Stimulated activated CD8-positive, alpha-beta memory T cell treated with anti-CD3 and anti-CD28 coated beads, Interleukin-15, amount 100 ng/mL, for 48 hours (primary cell): ENCODE measurements around the gene PLEKHA5.
"Not testable (repeated sequence)": the region's sequence is repeated elsewhere in the genome, so short reads cannot be mapped to it uniquely, and the experiment has no call there.

Experiments used
- DNase-seq, 2 donors: peaks; one replicate each; pipeline ENCODE4 v3.0.0-alpha.2; 2020; ENCODE audit warnings: low read depth in 2 of 2

The PLEKHA5 gene

GRCh38 chr12:19166956-19167355 lies 37.4 kb downstream of the PLEKHA5 start:
- DNase-seq, result no peak

- DNase-seq, result no peak
Measured at GRCh38 chr12:19167708-19168107, 38.2 kb downstream of the PLEKHA5 start.

- DNase-seq, result no peak
Measured at GRCh38 chr12:19168644-19169043, 39.1 kb downstream of the PLEKHA5 start.

GRCh38 chr12:19169222-19169621 lies 39.7 kb downstream of the PLEKHA5 start:
- DNase-seq, result no peak

- DNase-seq, result not testable (repeated sequence)
Measured at GRCh38 chr12:19170286-19170685, 40.8 kb downstream of the PLEKHA5 start.

GRCh38 chr12:19171731-19172130 lies 42.2 kb downstream of the PLEKHA5 start:
- no peak for DNase-seq

- DNase-seq, result no peak
Measured at GRCh38 chr12:19177754-19178153, 48.2 kb downstream of the PLEKHA5 start.

GRCh38 chr12:19179986-19180385 lies 50.5 kb downstream of the PLEKHA5 start:
- DNase-seq, result no peak

- no peak for DNase-seq
Measured at GRCh38 chr12:19181666-19182426, 52.3 kb downstream of the PLEKHA5 start.

GRCh38 chr12:19183121-19183838 lies 53.7 kb downstream of the PLEKHA5 start:
- DNase-seq, result no peak

- DNase-seq, result no peak
Measured at GRCh38 chr12:19185262-19185929, 55.9 kb downstream of the PLEKHA5 start.

- DNase-seq, result no peak
Measured at GRCh38 chr12:19186722-19187661, 57.5 kb downstream of the PLEKHA5 start.

GRCh38 chr12:19189522-19189921 lies 60.0 kb downstream of the PLEKHA5 start:
- DNase-seq, result no peak

GRCh38 chr12:19190292-19191031 lies 60.9 kb downstream of the PLEKHA5 start:
- no peak for DNase-seq

- no peak for DNase-seq
Measured at GRCh38 chr12:19191089-19191488, 61.6 kb downstream of the PLEKHA5 start.

GRCh38 chr12:19191563-19191962 lies 62.0 kb downstream of the PLEKHA5 start:
- DNase-seq, result no peak

GRCh38 chr12:19192710-19193109 lies 63.2 kb downstream of the PLEKHA5 start:
- no peak for DNase-seq

GRCh38 chr12:19194963-19195362 lies 65.4 kb downstream of the PLEKHA5 start:
- DNase-seq, result no peak

- no peak for DNase-seq
Measured at GRCh38 chr12:19196959-19197630, 67.6 kb downstream of the PLEKHA5 start.

GRCh38 chr12:19198272-19198671 lies 68.7 kb downstream of the PLEKHA5 start:
- no peak for DNase-seq
